AG10803 (cell line): ENCODE data around the gene SMS.
A peak's percentile ranks its signal among the peaks of the same experiment; 100 is the strongest.

Experiments used
- DNase-seq: peaks from one replicate; pipeline ENCODE4 v3.0.0; 2010; ENCODE audit warnings: low read depth
- H3K4me3 ChIP-seq: 2 replicates; pipeline ENCODE4 v1.5.1; 2011; ENCODE audit warnings: mild to moderate bottlenecking, low read length, control low read depth
- TF ChIP-seq, protein P1 (sequence below): conservative IDR thresholded peaks from 2 replicates; pipeline ENCODE4 v1.5.1; 2011; ENCODE audit warnings: mild to moderate bottlenecking, low read length, control low read depth, inconsistent platforms

SMS gene

DNA sequence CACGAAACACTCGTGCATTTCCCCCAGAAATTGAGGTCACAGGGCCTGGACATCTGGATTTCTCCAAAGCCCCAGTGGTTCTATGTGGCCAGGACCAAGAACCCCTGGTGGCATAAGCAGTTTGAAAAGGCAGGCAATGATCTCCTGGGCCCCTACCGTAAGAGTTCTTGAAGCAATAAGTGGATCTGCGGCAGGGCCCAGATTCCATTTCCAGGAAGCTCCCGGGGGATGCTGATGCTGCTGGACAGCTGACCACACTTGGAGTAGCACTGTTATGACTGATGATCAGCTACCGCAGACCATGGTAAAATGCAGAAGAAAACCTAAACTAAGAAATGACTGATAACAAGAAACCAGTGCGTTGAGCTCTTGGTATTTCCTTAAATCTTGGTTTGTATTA lies 27.8 kb downstream of the SMS start:
- TF ChIP-seq, protein P1, sequence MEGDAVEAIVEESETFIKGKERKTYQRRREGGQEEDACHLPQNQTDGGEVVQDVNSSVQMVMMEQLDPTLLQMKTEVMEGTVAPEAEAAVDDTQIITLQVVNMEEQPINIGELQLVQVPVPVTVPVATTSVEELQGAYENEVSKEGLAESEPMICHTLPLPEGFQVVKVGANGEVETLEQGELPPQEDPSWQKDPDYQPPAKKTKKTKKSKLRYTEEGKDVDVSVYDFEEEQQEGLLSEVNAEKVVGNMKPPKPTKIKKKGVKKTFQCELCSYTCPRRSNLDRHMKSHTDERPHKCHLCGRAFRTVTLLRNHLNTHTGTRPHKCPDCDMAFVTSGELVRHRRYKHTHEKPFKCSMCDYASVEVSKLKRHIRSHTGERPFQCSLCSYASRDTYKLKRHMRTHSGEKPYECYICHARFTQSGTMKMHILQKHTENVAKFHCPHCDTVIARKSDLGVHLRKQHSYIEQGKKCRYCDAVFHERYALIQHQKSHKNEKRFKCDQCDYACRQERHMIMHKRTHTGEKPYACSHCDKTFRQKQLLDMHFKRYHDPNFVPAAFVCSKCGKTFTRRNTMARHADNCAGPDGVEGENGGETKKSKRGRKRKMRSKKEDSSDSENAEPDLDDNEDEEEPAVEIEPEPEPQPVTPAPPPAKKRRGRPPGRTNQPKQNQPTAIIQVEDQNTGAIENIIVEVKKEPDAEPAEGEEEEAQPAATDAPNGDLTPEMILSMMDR = no peak
- no peak for DNase-seq
- H3K4me3 ChIP-seq = no peak overlapping the region

DNA sequence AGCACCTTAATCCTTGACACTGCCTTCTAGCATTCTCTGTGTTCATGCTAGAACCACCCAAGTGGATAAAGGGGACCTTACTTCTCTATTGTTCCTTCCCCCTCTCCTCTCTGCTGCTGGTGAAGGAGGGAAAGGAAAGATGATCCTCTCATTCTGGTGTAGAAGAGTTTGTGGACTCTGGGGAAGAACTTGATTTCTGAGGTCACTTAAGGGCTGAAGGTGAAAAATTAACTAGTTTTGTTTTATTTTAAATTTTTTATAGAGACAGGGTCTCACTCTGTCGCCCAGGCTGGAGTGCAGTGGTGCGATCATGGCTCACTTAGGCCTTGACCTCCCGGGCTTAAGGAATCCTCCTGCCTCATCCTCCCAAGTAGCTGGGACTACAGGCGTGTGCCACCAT lies 29.8 kb downstream of the SMS start:
- TF ChIP-seq, protein P1 = no peak
- no peak for DNase-seq
- no peak overlapping the region for H3K4me3 ChIP-seq

DNA sequence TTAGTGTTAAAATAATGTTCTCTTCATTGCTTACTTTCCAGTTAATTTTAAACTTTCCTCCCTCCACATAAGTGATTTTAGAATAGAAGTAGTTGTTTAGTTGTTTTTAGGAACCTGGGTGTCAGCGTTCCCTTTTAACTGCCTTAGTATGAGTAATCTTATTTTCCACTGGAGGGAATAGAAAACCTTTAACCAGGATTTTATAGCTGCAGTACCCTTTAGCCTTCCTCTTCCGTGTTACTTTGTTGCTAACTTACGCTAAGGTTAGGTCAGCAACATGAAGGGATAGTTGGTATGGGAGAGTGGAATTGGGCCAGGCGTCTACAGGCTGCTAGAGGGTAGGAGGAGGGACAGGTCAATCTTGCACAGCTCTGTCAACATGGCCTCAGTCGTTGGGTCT lies 31.5 kb downstream of the SMS start:
- DNase-seq = no peak
- TF ChIP-seq, protein P1 = no peak

DNA sequence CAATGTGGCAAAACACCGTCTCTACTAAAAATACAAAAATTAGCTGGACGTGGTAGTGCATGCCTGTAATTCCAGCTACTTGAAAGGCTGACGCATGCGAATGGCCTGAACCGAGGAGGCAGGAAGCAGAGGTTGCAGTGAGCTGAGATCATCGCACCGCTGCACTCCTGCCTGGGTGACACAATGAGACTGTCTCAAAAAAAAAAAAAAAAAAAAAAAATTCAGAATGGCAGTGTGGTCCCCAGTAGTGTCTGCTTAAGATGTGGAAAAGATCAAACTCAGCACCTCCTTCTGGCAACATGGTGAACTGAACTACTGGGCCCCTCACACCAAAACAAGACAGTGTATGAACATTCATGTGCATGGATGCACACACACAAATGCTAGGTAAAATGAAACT lies 32.2 kb downstream of the SMS start:
- H3K4me3 ChIP-seq = no peak overlapping the region
- peak; percentile 71 for DNase-seq
- TF ChIP-seq, protein P1 = peak; percentile 16; the same call in 1 of the 2 replicates

More for the DNA sequence above, 31.5 kb downstream of the SMS start:
- no peak overlapping the region for H3K4me3 ChIP-seq

- TF ChIP-seq, protein P1 = no peak
- no peak for DNase-seq
- H3K4me3 ChIP-seq = no peak overlapping the region
These were observed 33.0 kb downstream of the SMS start for GRCh38 chrX:21973321-21974010.

- TF ChIP-seq, protein P1 = no peak
- no peak overlapping the region for H3K4me3 ChIP-seq
- no peak for DNase-seq
These were observed 33.5 kb downstream of the SMS start for GRCh38 chrX:21974011-21974385.

DNA sequence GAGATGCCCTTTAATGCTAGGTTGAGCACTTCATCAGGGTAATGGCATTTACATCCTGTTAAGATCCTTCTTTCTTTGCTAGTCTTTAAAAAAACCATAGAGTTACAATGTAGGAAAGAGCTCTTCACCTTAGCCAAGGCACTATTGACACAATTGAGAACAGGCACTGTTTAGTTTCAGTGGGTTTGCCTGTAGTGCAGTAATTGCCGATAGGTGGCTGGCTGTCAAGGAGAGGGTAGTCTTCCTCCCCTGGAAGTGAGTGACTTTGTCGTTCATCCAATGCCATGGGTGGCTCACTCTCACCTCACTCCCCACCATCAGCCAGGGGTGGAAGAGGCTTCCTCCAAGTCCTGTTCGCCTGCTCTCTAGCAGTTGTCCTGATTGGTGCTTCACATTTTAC lies 34.7 kb downstream of the SMS start:
- TF ChIP-seq, protein P1 = no peak
- DNase-seq = no peak
- no peak overlapping the region for H3K4me3 ChIP-seq
